ES-I3 (cell line): ENCODE data around the gene LAGE3.

Experiments
- H3K36me3 ChIP-seq: 2 replicates; pipeline ENCODE4 v1.6.1; 2013; ENCODE audit warnings: mild to moderate bottlenecking, low read length, control low read depth, moderate library complexity; ENCODE audit not compliant: insufficient read depth
- H3K4me1 ChIP-seq: 2 replicates; pipeline ENCODE4 v1.6.1; 2013; ENCODE audit warnings: mild to moderate bottlenecking, control low read depth, low read length; ENCODE audit not compliant: insufficient read depth
- H3K9ac ChIP-seq: 2 replicates; pipeline ENCODE4 v1.6.1; 2013; ENCODE audit warnings: low read depth, mild to moderate bottlenecking, low read length, moderate library complexity
- H3K9me3 ChIP-seq: 2 replicates; pipeline ENCODE4 v1.6.1; 2013; ENCODE audit warnings: mild to moderate bottlenecking, low read length, moderate library complexity; ENCODE audit not compliant: control insufficient read depth, insufficient read depth

The LAGE3 gene

GRCh38 chrX:154488336-154489075 lies 9.4 kb upstream of the LAGE3 start:
- H3K9ac ChIP-seq, result no peak overlapping the region
- H3K4me1 ChIP-seq, result no peaks in the 10 kb centered on the region; the same call in 1 of the 2 replicates

DNA sequence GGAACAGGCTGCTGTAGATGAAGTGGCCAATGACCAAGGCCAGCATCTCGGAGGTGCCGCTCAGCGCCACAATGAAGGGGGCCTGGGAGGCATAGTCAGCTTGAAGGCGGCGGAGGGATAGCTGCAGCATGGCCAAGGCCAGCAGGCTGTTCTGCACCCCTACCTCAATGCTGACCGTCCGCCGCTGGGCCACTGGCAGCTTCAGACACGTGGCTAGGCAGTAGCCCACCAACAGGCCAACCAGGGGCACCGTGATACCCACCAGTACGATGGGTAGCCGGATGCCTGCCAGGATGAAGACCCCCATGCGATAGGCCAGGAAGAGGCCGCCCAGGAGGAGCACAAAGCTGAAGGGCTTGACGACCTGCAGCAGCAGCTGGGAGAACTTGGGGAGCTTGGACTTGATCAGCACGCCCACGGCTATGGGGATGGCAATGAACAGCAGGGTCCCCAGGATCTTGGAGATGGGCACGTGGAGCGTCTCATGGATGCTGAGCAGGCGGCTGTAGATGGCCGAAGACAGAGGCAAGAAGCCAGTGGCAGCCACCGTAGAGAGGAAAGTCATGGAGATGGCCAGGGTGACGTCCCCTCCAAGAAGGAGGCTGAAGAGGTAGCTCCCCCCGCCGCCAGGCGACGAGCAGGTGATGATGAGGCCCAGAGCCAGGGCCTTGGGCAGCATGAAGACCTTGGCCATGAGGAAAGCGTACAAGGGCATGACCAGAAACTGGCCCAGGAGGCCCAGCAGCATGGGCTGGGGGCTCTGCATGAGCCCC lies 8.6 kb upstream of the LAGE3 start:
- Histone ChIP-seq H3K4me1 (no peaks in the 10 kb centered on the region; the same call in 1 of the 2 replicates), H3K9me3 (no peaks in the 10 kb centered on the region), H3K9ac (no peak overlapping the region), H3K36me3 (no peaks in the 10 kb centered on the region; the same call in 1 of the 2 replicates)

More at GRCh38 chrX:154488336-154489075, 9.4 kb upstream of the LAGE3 start:
- no peaks in the 10 kb centered on the region; the same call in 1 of the 2 replicates for H3K36me3 ChIP-seq
- H3K9me3 ChIP-seq, result no peaks in the 10 kb centered on the region

DNA sequence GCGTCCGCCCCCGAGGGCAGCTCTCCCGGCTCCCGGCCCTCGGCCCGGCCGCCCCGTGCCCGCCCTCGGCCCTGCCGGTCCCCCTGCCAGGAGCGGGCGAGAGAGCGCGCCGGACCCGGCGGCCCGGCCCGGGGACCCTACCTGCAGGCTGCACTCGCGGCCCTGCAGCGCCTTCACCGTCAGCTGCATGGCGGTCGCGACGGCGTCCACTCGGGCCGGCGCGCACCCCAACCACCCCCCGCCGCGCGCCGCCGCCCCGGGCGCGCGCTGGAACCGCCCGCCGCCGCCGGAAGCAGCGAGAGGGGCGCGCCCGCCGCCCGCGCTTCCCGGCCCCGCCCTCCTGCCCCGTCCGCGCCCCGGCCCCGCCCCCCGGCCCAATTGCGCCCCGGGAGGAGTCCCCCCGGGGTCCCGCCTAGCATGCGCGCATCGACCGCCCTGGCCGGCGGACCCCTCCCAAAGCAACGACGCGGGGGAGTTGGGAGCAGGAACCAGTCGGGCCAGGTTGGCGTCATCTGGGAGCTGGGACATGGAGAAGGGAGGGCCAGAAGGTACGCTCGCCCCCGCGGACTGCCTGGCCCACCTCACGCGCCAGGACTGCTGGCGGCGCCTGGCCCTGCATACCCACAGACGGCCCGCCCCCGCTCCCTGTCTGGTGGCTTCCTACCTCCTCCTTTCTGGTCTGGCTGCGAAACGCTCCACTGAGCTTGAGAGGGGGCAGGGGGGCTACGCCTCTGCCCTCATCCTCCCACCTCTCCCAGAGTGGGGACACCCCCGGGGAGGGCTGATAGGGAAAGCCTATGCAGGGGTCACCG lies 7.5 kb upstream of the LAGE3 start, which contains the start of gene UBL4A:
UBL4A (minus strand) TSS at position 220 of the 812 bp plus-strand sequence; CDS start at position 189, 31 bp downstream.
- no peaks in the 10 kb centered on the region; the same call in 1 of the 2 replicates for H3K36me3 ChIP-seq
- H3K4me1 ChIP-seq, result no peaks in the 10 kb centered on the region; the same call in 1 of the 2 replicates
- H3K9ac ChIP-seq, result peak within 1 kb of the TSS; percentile 56
- no peaks in the 10 kb centered on the region for H3K9me3 ChIP-seq

- no peaks in the 10 kb centered on the region for H3K9me3 ChIP-seq
- no peaks in the 10 kb centered on the region; the same call in 1 of the 2 replicates for H3K36me3 ChIP-seq
- H3K4me1 ChIP-seq, result no peaks in the 10 kb centered on the region; the same call in 1 of the 2 replicates
- peak overlapping the region; percentile 56 for H3K9ac ChIP-seq
Measured at GRCh38 chrX:154486052-154486395, 6.9 kb upstream of the LAGE3 start.

- Histone ChIP-seq H3K9ac (peak overlapping the region; percentile 56), H3K36me3 (no peaks in the 10 kb centered on the region; the same call in 1 of the 2 replicates), H3K9me3 (no peaks in the 10 kb centered on the region), H3K4me1 (no peaks in the 10 kb centered on the region; the same call in 1 of the 2 replicates)
Measured at GRCh38 chrX:154485150-154486051, 6.3 kb upstream of the LAGE3 start.

- H3K4me1 ChIP-seq, result no peaks in the 10 kb centered on the region; the same call in 1 of the 2 replicates
- H3K9me3 ChIP-seq, result no peaks in the 10 kb centered on the region
- H3K36me3 ChIP-seq, result no peaks in the 10 kb centered on the region; the same call in 1 of the 2 replicates
- H3K9ac ChIP-seq, result no peak overlapping the region
Measured at GRCh38 chrX:154484255-154485149, 5.4 kb upstream of the LAGE3 start.

DNA sequence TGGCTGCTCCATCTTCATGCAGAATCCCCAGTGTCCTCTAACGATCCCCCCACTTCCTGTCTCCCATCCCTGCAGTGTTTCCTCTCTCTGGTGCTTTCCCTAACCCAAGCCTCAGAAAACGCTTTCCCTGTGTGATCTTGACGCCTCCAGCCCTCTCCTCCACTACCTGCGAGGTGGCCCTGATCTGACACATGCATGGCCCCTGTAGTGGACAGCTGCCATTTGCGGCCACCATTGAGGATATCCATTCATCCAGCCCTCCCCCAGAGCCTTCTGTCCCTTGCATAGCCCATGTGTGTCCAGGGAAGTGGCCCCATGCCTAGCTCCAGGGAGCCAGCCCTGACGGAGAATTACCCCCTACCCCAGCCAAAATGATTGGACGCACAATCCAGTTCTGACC lies 4.2 kb upstream of the LAGE3 start:
- H3K9me3 ChIP-seq, result no peaks in the 10 kb centered on the region
- no peak overlapping the region for H3K9ac ChIP-seq
- no peaks in the 10 kb centered on the region; the same call in 1 of the 2 replicates for H3K4me1 ChIP-seq
- no peaks in the 10 kb centered on the region; the same call in 1 of the 2 replicates for H3K36me3 ChIP-seq

DNA sequence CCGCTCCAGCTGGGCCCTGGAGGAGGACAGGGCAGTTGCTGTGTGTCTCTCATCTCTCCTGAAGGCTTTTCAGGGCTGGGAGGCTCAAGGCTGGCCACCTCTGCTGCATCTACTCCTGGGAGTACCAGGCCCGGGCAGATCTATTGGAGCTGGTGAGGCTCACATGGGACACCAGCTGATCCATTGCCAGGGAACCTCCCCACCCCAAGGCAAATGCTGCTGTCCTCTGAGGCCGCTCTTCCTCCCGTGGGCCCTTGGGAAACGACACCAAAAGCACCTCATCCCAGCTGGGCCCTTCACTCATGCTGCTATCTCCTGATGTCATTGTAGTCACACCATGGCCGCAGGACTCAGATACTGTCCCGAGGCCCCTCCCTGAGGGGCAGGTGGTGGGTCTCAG lies 3.7 kb upstream of the LAGE3 start:
- Histone ChIP-seq H3K4me1 (no peaks in the 10 kb centered on the region; the same call in 1 of the 2 replicates), H3K9ac (no peak overlapping the region), H3K9me3 (no peaks in the 10 kb centered on the region), H3K36me3 (no peaks in the 10 kb centered on the region)

- no peaks in the 10 kb centered on the region for H3K9me3 ChIP-seq
- no peaks in the 10 kb centered on the region for H3K36me3 ChIP-seq
- no peak overlapping the region for H3K9ac ChIP-seq
- H3K4me1 ChIP-seq, result no peaks in the 10 kb centered on the region; the same call in 1 of the 2 replicates
Measured at GRCh38 chrX:154481911-154482601, 3.0 kb upstream of the LAGE3 start.

GRCh38 chrX:154481195-154481594 lies 2.1 kb upstream of the LAGE3 start:
- H3K9ac ChIP-seq, result no peak overlapping the region
- no peaks in the 10 kb centered on the region for H3K36me3 ChIP-seq
- H3K9me3 ChIP-seq, result no peaks in the 10 kb centered on the region
- no peaks in the 10 kb centered on the region for H3K4me1 ChIP-seq

- Histone ChIP-seq H3K9ac (peak overlapping the region; percentile 47; the same call in 1 of the 2 replicates), H3K4me1 (no peaks in the 10 kb centered on the region), H3K9me3 (no peaks in the 10 kb centered on the region), H3K36me3 (no peaks in the 10 kb centered on the region)
Measured at GRCh38 chrX:154477891-154478477, 1.1 kb downstream of the LAGE3 start.

DNA sequence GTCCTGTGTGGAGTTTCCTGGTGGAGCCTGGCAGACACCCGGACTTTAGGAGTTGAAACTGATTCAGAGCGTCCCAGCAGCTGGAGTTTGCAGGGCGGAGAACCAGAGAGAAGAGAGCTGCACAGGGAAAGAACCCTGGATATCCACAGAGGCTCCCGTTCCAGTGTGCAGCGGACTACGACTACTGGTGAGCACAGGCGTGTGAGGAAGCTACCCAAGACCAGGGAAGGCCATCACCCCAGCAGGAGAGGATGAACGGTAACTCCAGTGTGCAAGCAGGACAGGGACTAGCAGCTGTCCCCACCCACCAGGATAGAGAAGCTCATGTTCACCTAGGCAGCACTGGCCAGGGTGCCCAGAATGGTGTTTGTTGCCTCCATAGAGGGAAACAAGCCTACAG lies 2.3 kb downstream of the LAGE3 start:
- Histone ChIP-seq H3K9ac (no peak overlapping the region), H3K36me3 (no peaks in the 10 kb centered on the region), H3K9me3 (no peaks in the 10 kb centered on the region), H3K4me1 (no peaks in the 10 kb centered on the region)
